Measurements from ENCODE around the gene ADCK2.

DNA sequence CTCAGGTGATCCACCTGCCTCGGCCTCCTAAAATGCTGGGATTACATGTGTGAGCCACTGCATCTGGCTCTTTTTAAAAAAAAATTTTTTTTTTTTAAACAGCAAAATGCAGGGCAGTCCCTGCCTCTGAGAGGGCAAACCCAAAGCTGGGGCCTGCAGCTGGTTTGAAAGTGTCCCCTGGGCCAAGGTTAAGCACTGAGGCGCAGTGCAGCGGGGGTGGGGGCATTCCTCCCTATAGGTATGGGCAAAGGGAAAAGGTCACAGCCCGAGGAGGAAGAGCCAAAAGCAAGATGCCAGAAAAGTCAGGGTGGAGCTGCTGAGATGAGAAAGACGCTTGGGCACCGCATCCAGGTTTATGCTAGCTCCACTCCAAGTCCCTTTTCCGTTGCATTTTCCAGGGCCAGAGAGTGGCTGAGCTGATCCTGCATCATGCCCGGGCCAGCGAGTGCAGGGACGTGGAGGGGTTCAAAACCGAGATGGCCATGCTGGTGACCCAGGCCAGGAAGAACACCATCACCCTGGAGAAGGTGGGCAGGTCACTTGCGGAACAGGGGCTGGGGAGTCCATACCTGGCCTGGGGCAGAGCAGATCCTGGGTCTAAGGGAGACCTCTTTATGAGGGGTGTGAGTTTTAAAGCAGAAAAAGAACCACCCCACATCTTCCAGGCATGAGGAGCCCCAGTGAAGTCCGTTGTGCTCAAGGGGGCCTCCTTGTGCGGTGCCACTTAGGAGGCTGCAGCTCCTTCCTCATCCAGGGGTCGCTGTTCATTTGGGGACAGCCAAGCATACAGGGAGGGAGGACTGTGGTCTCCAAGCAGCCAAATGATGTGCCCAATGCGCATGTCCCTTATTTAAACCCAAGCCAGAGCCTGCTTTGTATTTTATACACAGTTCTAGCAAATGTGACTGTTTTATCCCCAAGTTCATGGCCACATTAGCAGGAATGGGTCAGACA lies 16.7 kb downstream of the ADCK2 start:
- TF ChIP-seq, protein P1, sequence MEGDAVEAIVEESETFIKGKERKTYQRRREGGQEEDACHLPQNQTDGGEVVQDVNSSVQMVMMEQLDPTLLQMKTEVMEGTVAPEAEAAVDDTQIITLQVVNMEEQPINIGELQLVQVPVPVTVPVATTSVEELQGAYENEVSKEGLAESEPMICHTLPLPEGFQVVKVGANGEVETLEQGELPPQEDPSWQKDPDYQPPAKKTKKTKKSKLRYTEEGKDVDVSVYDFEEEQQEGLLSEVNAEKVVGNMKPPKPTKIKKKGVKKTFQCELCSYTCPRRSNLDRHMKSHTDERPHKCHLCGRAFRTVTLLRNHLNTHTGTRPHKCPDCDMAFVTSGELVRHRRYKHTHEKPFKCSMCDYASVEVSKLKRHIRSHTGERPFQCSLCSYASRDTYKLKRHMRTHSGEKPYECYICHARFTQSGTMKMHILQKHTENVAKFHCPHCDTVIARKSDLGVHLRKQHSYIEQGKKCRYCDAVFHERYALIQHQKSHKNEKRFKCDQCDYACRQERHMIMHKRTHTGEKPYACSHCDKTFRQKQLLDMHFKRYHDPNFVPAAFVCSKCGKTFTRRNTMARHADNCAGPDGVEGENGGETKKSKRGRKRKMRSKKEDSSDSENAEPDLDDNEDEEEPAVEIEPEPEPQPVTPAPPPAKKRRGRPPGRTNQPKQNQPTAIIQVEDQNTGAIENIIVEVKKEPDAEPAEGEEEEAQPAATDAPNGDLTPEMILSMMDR (IDR thresholded peaks at IDR 0.05) = no peak
- TF ChIP-seq EZH2 (IDR thresholded peaks at IDR 0.05) = no peak

Measured in neural progenitor cell (in vitro differentiated cells).